WTC11 (cell line): ENCODE measurements around the gene HPSE2.

Source experiments
- CTCF ChIP-seq: fragments of 200-600 bp; IDR thresholded peaks from 2 replicates; pipeline ENCODE4 v1.8.0; 2022; ENCODE audit warnings: antibody characterized with exemption
- FOXK1 ChIP-seq: sonication (generic); formaldehyde crosslinking; IDR thresholded peaks from 2 replicates; pipeline ENCODE4 v1.8.0; 2022; ENCODE audit warnings: mild to moderate bottlenecking, moderate library complexity, missing genetic modification reagents
- FOXP1 ChIP-seq: sonication (generic); formaldehyde crosslinking; IDR thresholded peaks from 2 replicates; pipeline ENCODE4 v1.8.0; 2022; ENCODE audit warnings: missing genetic modification reagents, mild to moderate bottlenecking, moderate library complexity, borderline replicate concordance
- FOXP4 ChIP-seq: sonication (generic); formaldehyde crosslinking; IDR thresholded peaks from 2 replicates; pipeline ENCODE4 v1.8.0; 2022; ENCODE audit warnings: mild to moderate bottlenecking, missing genetic modification reagents
- GABPB1 ChIP-seq: sonication (generic); formaldehyde crosslinking; IDR thresholded peaks from 2 replicates; pipeline ENCODE4 v1.8.1; 2023; ENCODE audit warnings: mild to moderate bottlenecking, missing genetic modification reagents
- IRF2 ChIP-seq: sonication (generic); formaldehyde crosslinking; IDR thresholded peaks from 2 replicates; pipeline ENCODE4 v1.8.0; 2022; ENCODE audit warnings: low read depth, missing genetic modification reagents, borderline replicate concordance
- MAX ChIP-seq: sonication (generic); formaldehyde crosslinking; IDR thresholded peaks from 2 replicates; pipeline ENCODE4 v1.8.0; 2022; ENCODE audit warnings: mild to moderate bottlenecking, missing genetic modification reagents
- OVOL2 ChIP-seq: fragments of 250-450 bp; sonication (Bioruptor Pico); IDR thresholded peaks from 2 replicates; pipeline ENCODE4 v1.9.0; 2021; ENCODE audit warnings: mild to moderate bottlenecking, borderline replicate concordance
- TEAD4 ChIP-seq: sonication (generic); formaldehyde crosslinking; IDR thresholded peaks from 2 replicates; pipeline ENCODE4 v1.8.0; 2022; ENCODE audit warnings: mild to moderate bottlenecking, missing genetic modification reagents
- ZNF138 ChIP-seq: sonication (generic); formaldehyde crosslinking; conservative IDR thresholded peaks from 2 replicates; pipeline ENCODE4 v1.8.1; 2022; ENCODE audit warnings: mild to moderate bottlenecking, moderate library complexity, missing genetic modification reagents
- ZNF232 ChIP-seq: sonication (generic); formaldehyde crosslinking; IDR thresholded peaks from 2 replicates; pipeline ENCODE4 v1.8.0; 2022; ENCODE audit warnings: mild to moderate bottlenecking, missing genetic modification reagents
- ZNF416 ChIP-seq: fragments of 250-450 bp; sonication (Bioruptor Pico); IDR thresholded peaks from 2 replicates; pipeline ENCODE4 v1.9.0; 2021; ENCODE audit warnings: mild to moderate bottlenecking, inconsistent platforms
- ZSCAN18 ChIP-seq: fragments of 250-450 bp; sonication (Bioruptor Pico); IDR thresholded peaks from 2 replicates; pipeline ENCODE4 v2.1.2; 2022; ENCODE audit warnings: mild to moderate bottlenecking, moderate library complexity

- TF ChIP-seq TEAD4 (CRISPR knock-in tag), result no peak
- no peak for TF ChIP-seq CTCF
- TF ChIP-seq ZSCAN18 (CRISPR knock-in tag), result no peak
- no peak for TF ChIP-seq IRF2 (CRISPR knock-in tag)
- TF ChIP-seq GABPB1 (CRISPR knock-in tag), result no peak
- TF ChIP-seq FOXP1 (CRISPR knock-in tag), result no peak
- no peak for TF ChIP-seq FOXK1 (CRISPR knock-in tag)
- TF ChIP-seq ZNF138, result no peak
- TF ChIP-seq FOXP4 (CRISPR knock-in tag), result no peak
- no peak for TF ChIP-seq OVOL2 (CRISPR knock-in tag)
- no peak for TF ChIP-seq MAX (CRISPR knock-in tag)
- TF ChIP-seq ZNF232 (CRISPR knock-in tag), result no peak
- no peak for TF ChIP-seq ZNF416 (CRISPR knock-in tag)
Measured at GRCh38 chr10:99143011-99143410, 92.6 kb downstream of the HPSE2 start.
